Activated CD8-positive, alpha-beta memory T cell treated with anti-CD3 and anti-CD28 coated beads, Interleukin-2, amount 10 ng/mL, durations not matched to agents 7 days and 5 days (primary cell): ENCODE measurements around the gene OSBP2. TPM values are rescaled to one million over a fixed set of nuclear protein-coding genes. Genes with fewer than 3 reads are reported as not detected.

Source experiments
- ATAC-seq: fragments of 150-1000 bp; cut with Tn5 transposase; one replicate; pipeline ENCODE4 v1.10.0; 2021; ENCODE audit warnings: moderate library complexity
- CTCF ChIA-PET: fragments of 350-600 bp; sonication (Branson Sonifier 250); formaldehyde crosslinking; loops from one replicate; lab custom pipeline; 2021; ENCODE audit warnings: antibody characterized with exemption; lab: Charles Lee
- DNase-seq: peaks from one replicate; pipeline ENCODE4 v3.0.0-alpha.2; 2020
- H3K27ac Mint-ChIP-seq: one replicate; pipeline ENCODE4 v1.8.0; 2021; ENCODE audit warnings: mild to moderate bottlenecking, mixed read lengths
- H3K27me3 Mint-ChIP-seq: one replicate; pipeline ENCODE4 v1.8.0; 2021; ENCODE audit warnings: mixed read lengths
- H3K36me3 Mint-ChIP-seq: one replicate; pipeline ENCODE4 v1.8.0; 2021; ENCODE audit warnings: mild to moderate bottlenecking, mixed read lengths
- H3K4me1 Mint-ChIP-seq: one replicate; pipeline ENCODE4 v1.8.0; 2021; ENCODE audit warnings: mixed read lengths
- H3K4me3 Mint-ChIP-seq: one replicate; pipeline ENCODE4 v1.8.0; 2021; ENCODE audit warnings: mild to moderate bottlenecking, moderate library complexity, mixed read lengths
- H3K9me3 Mint-ChIP-seq: one replicate; pipeline ENCODE4 v1.8.0; 2022; ENCODE audit warnings: low read depth, mixed read lengths
- total RNA-seq, 2 experiments: library from RNA; stranded (reverse); gene quantifications; one replicate each; pipeline ENCODE4 v1.2.3, GENCODE V29; 2021

OSBP2 gene
- total RNA-seq, 2 experiments from 2014 or later, result 1.7 to 4.3 TPM

- no peak overlapping the region for H3K4me3 Mint-ChIP-seq
- DNase-seq, result no peak
- H3K27me3 Mint-ChIP-seq, result no peaks in the 10 kb centered on the region
- H3K9me3 Mint-ChIP-seq, result no peaks in the 10 kb centered on the region
- no peaks in the 10 kb centered on the region for H3K36me3 Mint-ChIP-seq
- CTCF ChIA-PET, result no interaction called here
- ATAC-seq, result no peak
- H3K4me1 Mint-ChIP-seq, result peaks cover 16% of the 10 kb centered on the region
- no peak overlapping the region for H3K27ac Mint-ChIP-seq
Measured at GRCh38 chr22:30810105-30810504, 115.4 kb downstream of the OSBP2 start.

- Mint-ChIP-seq H3K36me3 (no peaks in the 10 kb centered on the region), H3K4me1 (peaks cover 5% of the 10 kb centered on the region), H3K27ac (no peak overlapping the region), H3K27me3 (peaks cover 2% of the 10 kb centered on the region), H3K9me3 (no peaks in the 10 kb centered on the region), H3K4me3 (no peak overlapping the region)
- DNase-seq, result no peak
- CTCF ChIA-PET, result no interaction called here
- ATAC-seq, result no peak
Measured at GRCh38 chr22:30813936-30814335, 119.3 kb downstream of the OSBP2 start.

- Mint-ChIP-seq H3K27me3 (peaks cover 13% of the 10 kb centered on the region), H3K27ac (no peak overlapping the region), H3K9me3 (no peaks in the 10 kb centered on the region), H3K4me3 (no peak overlapping the region), H3K36me3 (no peaks in the 10 kb centered on the region), H3K4me1 (no peaks in the 10 kb centered on the region)
- CTCF ChIA-PET, result no interaction called here
- ATAC-seq (no peak), DNase-seq (no peak)
Measured at GRCh38 chr22:30816413-30816812, 121.7 kb downstream of the OSBP2 start.

GRCh38 chr22:30821381-30821780, 126.7 kb downstream of the OSBP2 start:
- H3K27me3 Mint-ChIP-seq, result peaks cover 44% of the 10 kb centered on the region
- DNase-seq (no peak), ATAC-seq (no peak)
- H3K27ac Mint-ChIP-seq, result no peak overlapping the region
- H3K4me1 Mint-ChIP-seq, result no peaks in the 10 kb centered on the region
- CTCF ChIA-PET, result no interaction called here
- H3K4me3 Mint-ChIP-seq, result no peak overlapping the region
- H3K9me3 Mint-ChIP-seq, result no peaks in the 10 kb centered on the region
- no peaks in the 10 kb centered on the region for H3K36me3 Mint-ChIP-seq

- no peak for ATAC-seq
Measured at GRCh38 chr22:30821863-30822215, 127.2 kb downstream of the OSBP2 start.

GRCh38 chr22:30822216-30823014, 127.7 kb downstream of the OSBP2 start:
- Mint-ChIP-seq H3K4me1 (peaks cover 3% of the 10 kb centered on the region), H3K4me3 (no peak overlapping the region), H3K27me3 (peaks cover 44% of the 10 kb centered on the region), H3K36me3 (no peaks in the 10 kb centered on the region), H3K9me3 (no peaks in the 10 kb centered on the region), H3K27ac (no peak overlapping the region)
- CTCF ChIA-PET, result no interaction called here
- DNase-seq, result no peak
- peak; percentile 57 for ATAC-seq

More at GRCh38 chr22:30821863-30822215, 127.2 kb downstream of the OSBP2 start:
- CTCF ChIA-PET, result no interaction called here
- Mint-ChIP-seq H3K4me1 (peaks cover under 1% of the 10 kb centered on the region), H3K36me3 (no peaks in the 10 kb centered on the region), H3K9me3 (no peaks in the 10 kb centered on the region), H3K27ac (no peak overlapping the region), H3K27me3 (peaks cover 44% of the 10 kb centered on the region), H3K4me3 (no peak overlapping the region)
- no peak for DNase-seq

GRCh38 chr22:30823015-30823370, 128.3 kb downstream of the OSBP2 start:
- Mint-ChIP-seq H3K27ac (no peak overlapping the region), H3K9me3 (no peaks in the 10 kb centered on the region), H3K36me3 (no peaks in the 10 kb centered on the region), H3K4me1 (peaks cover 3% of the 10 kb centered on the region), H3K27me3 (peaks cover 44% of the 10 kb centered on the region), H3K4me3 (no peak overlapping the region)
- ATAC-seq (no peak), DNase-seq (no peak)
- CTCF ChIA-PET, result no interaction called here

GRCh38 chr22:30824096-30824495, 129.4 kb downstream of the OSBP2 start:
- no peak for DNase-seq
- CTCF ChIA-PET, result no interaction called here
- Mint-ChIP-seq H3K36me3 (no peaks in the 10 kb centered on the region), H3K4me3 (no peak overlapping the region), H3K9me3 (no peaks in the 10 kb centered on the region), H3K27me3 (peaks cover 42% of the 10 kb centered on the region), H3K4me1 (peaks cover 3% of the 10 kb centered on the region), H3K27ac (no peak overlapping the region)
- no peak for ATAC-seq

GRCh38 chr22:30824711-30825110, 130.0 kb downstream of the OSBP2 start:
- Mint-ChIP-seq H3K27ac (no peak overlapping the region), H3K4me3 (no peak overlapping the region), H3K36me3 (no peaks in the 10 kb centered on the region), H3K4me1 (peaks cover 3% of the 10 kb centered on the region), H3K27me3 (peaks cover 42% of the 10 kb centered on the region), H3K9me3 (no peaks in the 10 kb centered on the region)
- ATAC-seq (no peak), DNase-seq (no peak)
- CTCF ChIA-PET, result no interaction called here

- no peak overlapping the region for H3K27ac Mint-ChIP-seq
- CTCF ChIA-PET, result no interaction called here
- ATAC-seq (no peak), DNase-seq (no peak)
- H3K36me3 Mint-ChIP-seq, result no peaks in the 10 kb centered on the region
- no peaks in the 10 kb centered on the region for H3K9me3 Mint-ChIP-seq
- peaks cover 3% of the 10 kb centered on the region for H3K4me1 Mint-ChIP-seq
- no peak overlapping the region for H3K4me3 Mint-ChIP-seq
- H3K27me3 Mint-ChIP-seq, result peaks cover 36% of the 10 kb centered on the region
Measured at GRCh38 chr22:30825711-30826505, 131.2 kb downstream of the OSBP2 start.

GRCh38 chr22:30826670-30827355, 132.1 kb downstream of the OSBP2 start:
- DNase-seq (no peak), ATAC-seq (no peak)
- Mint-ChIP-seq H3K27ac (no peak overlapping the region), H3K9me3 (no peaks in the 10 kb centered on the region), H3K4me1 (peaks cover 3% of the 10 kb centered on the region), H3K4me3 (no peak overlapping the region), H3K27me3 (peaks cover 27% of the 10 kb centered on the region), H3K36me3 (no peaks in the 10 kb centered on the region)
- CTCF ChIA-PET, result no interaction called here

GRCh38 chr22:30827646-30828045, 133.0 kb downstream of the OSBP2 start:
- peaks cover 3% of the 10 kb centered on the region for H3K4me1 Mint-ChIP-seq
- no peak overlapping the region for H3K27ac Mint-ChIP-seq
- H3K27me3 Mint-ChIP-seq, result peaks cover 23% of the 10 kb centered on the region
- no peaks in the 10 kb centered on the region for H3K36me3 Mint-ChIP-seq
- H3K4me3 Mint-ChIP-seq, result no peak overlapping the region
- no peak for ATAC-seq
- CTCF ChIA-PET, result no interaction called here
- no peaks in the 10 kb centered on the region for H3K9me3 Mint-ChIP-seq
- no peak for DNase-seq

- CTCF ChIA-PET, result no interaction called here
Measured at GRCh38 chr22:30828187-30829155, 133.8 kb downstream of the OSBP2 start.

More at GRCh38 chr22:30828187-30829155, 133.8 kb downstream of the OSBP2 start:
- Mint-ChIP-seq H3K4me1 (peaks cover 3% of the 10 kb centered on the region), H3K9me3 (no peaks in the 10 kb centered on the region), H3K36me3 (no peaks in the 10 kb centered on the region), H3K27ac (no peak overlapping the region), H3K4me3 (no peak overlapping the region), H3K27me3 (peaks cover 17% of the 10 kb centered on the region)
- ATAC-seq, result no peak
- no peak for DNase-seq
